RCC 7860 (cell line): ENCODE results near the gene SAMD8.
A peak's percentile ranks its signal among the peaks of the same experiment; 100 is the strongest.
"Not testable (repeated sequence)": the region's sequence is repeated elsewhere in the genome, so short reads cannot be mapped to it uniquely, and the experiment has no call there.

Source experiments
- DNase-seq: peaks from one replicate; pipeline ENCODE4 v3.0.0-alpha.2; 2015; ENCODE audit warnings: low spot score
- FAIRE-seq: peaks from 2 replicates; lab custom pipeline; 2012; peaks lifted over from hg19 to GRCh38; lab: Jason Lieb, UNC

Gene SAMD8

GRCh38 chr10:75189266-75190096 lies 78.0 kb downstream of the SAMD8 start:
- DNase-seq (no peak), FAIRE-seq (no peak)

GRCh38 chr10:75191821-75192568 lies 80.5 kb downstream of the SAMD8 start:
- peak; percentile 73 for DNase-seq
- FAIRE-seq = peak; percentile 80

GRCh38 chr10:75194625-75195024 lies 83.2 kb downstream of the SAMD8 start:
- DNase-seq, FAIRE-seq: not testable (repeated sequence)

GRCh38 chr10:75195035-75195763 lies 83.7 kb downstream of the SAMD8 start:
- FAIRE-seq = no peak
- no peak for DNase-seq

GRCh38 chr10:75197066-75197465 lies 85.6 kb downstream of the SAMD8 start:
- no peak for FAIRE-seq

GRCh38 chr10:75197906-75198305 lies 86.5 kb downstream of the SAMD8 start:
- DNase-seq (no peak), FAIRE-seq (no peak)

More at GRCh38 chr10:75197066-75197465, 85.6 kb downstream of the SAMD8 start:
- no peak for DNase-seq

GRCh38 chr10:75199949-75200348 lies 88.5 kb downstream of the SAMD8 start:
- FAIRE-seq, DNase-seq: not testable (repeated sequence)

GRCh38 chr10:75201793-75202307 lies 90.4 kb downstream of the SAMD8 start:
- DNase-seq = peak; percentile 15
- no peak for FAIRE-seq

GRCh38 chr10:75202321-75203045 lies 91.0 kb downstream of the SAMD8 start:
- DNase-seq (peak; percentile 17), FAIRE-seq (no peak)

GRCh38 chr10:75203046-75203620 lies 91.7 kb downstream of the SAMD8 start:
- DNase-seq, FAIRE-seq: not testable (repeated sequence)

- no peak for FAIRE-seq
- no peak for DNase-seq
Measured at GRCh38 chr10:75203724-75204123, 92.3 kb downstream of the SAMD8 start.

- no peak for DNase-seq
- FAIRE-seq = no peak
Measured at GRCh38 chr10:75205908-75206307, 94.5 kb downstream of the SAMD8 start.

- not testable (repeated sequence) for DNase-seq, FAIRE-seq
Measured at GRCh38 chr10:75206638-75207037, 95.2 kb downstream of the SAMD8 start.

GRCh38 chr10:75207079-75207856 lies 95.8 kb downstream of the SAMD8 start:
- FAIRE-seq (no peak), DNase-seq (no peak)

- FAIRE-seq (no peak), DNase-seq (no peak)
Measured at GRCh38 chr10:75207857-75208144, 96.3 kb downstream of the SAMD8 start.

GRCh38 chr10:75208181-75208580 lies 96.7 kb downstream of the SAMD8 start:
- FAIRE-seq = no peak

GRCh38 chr10:75209086-75209920 lies 97.8 kb downstream of the SAMD8 start:
- FAIRE-seq (no peak), DNase-seq (no peak)

More at GRCh38 chr10:75208181-75208580, 96.7 kb downstream of the SAMD8 start:
- no peak for DNase-seq

- DNase-seq (peak; percentile 61), FAIRE-seq (no peak)
Measured at GRCh38 chr10:75209921-75210281, 98.4 kb downstream of the SAMD8 start.
